ENCODE measurements around the gene BRMS1.

Gene BRMS1

DNA sequence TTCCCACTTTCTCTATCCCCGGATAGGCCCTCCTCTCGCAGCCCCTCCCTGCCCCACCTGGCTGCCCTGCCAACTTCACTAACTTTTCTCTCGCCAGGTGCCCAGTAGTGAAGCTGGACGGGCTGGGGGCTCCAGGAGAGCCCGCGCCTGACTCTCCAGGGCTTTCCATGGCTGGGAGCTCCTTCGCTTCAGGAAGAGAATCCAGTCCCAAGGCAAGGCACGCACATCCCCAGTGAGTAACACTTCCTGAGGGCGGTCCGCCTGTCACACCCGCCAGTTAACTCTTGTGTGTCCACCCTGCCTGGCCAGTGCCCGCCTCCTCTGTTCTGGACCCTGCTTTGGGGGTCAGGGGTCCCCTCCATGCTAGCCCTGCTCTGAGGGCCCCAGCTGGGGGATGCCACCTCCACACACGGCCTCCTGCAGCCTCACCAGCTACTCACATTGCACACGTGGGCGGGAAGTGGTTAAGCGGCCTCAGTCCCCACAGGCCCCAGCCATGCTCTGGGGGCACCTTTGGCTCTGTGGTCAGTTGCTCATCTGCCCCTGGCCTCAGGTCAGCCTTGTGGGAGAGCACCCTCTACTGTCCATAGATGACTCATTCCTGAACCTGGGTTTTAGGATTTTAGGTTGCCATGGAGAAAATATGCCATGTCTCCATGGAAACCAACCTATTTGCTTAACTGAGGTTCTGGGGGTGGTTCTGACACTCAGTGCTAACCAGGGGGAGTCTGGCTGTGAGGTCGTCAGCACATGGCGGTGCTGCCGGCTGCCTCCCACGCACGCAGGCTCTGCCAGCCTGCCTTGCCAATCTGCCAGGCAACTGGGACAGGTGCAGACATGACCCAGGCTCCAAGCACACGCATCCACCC lies 8.4 kb downstream of the BRMS1 start, which contains the start of gene RIN1:
Gene RIN1 (minus strand): TSS at position 201 of the 869 bp plus-strand sequence. CDS start 32 bp downstream, at position 169.
- DNase-seq (ENCODE audit: low read depth in 3 of 3) = no peak

- no peak for DNase-seq (ENCODE audit: low read depth in 3 of 3)
These were observed 9.2 kb downstream of the BRMS1 start for GRCh38 chr11:66335531-66336233.

DNA sequence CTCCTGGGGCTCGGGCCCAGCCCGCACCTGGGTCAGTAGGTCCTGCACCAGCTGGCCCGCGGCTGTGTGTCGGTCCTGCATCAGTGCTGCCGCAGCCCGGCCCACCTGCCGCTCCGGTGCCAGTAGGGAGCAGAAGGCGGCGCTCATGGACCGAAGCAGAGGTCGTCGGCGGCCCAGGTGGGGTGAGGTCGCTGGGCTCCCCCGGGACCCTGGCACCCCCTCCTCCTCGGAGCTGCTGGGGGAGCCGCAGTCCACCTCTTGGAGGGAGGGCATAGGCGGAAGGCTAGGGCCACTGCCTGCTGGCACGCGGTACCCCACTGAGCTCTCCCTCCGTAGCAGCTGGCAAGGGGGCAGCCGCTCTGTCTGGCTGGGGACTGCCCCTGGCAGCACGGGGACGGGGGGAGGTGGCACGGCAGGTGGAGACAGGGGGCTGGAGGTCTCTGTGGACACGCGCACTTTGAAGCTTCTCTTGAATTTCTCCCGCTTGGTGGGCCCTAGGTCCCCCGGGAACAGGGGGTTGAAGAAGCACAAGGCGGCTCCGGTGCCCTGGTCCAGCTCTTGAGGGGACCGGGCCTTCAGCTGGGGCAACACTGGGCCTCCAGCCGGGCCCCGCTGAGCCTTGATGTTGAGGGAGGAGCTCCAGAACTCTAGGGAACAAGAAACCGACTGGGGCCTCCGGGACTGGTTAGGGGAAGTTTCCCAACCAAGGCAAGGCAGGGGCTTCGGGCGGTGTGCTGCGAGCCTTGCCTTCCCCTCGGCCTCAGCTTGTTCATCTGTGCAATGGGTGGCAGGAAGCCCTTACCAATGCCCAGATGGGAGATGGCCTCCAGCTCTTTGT lies 10.1 kb downstream of the BRMS1 start:
- DNase-seq (ENCODE audit: low read depth in 3 of 3) = no peak

- no peak for DNase-seq (ENCODE audit: low read depth in 3 of 3)
These were observed 10.9 kb downstream of the BRMS1 start for GRCh38 chr11:66333896-66334604.

DNA sequence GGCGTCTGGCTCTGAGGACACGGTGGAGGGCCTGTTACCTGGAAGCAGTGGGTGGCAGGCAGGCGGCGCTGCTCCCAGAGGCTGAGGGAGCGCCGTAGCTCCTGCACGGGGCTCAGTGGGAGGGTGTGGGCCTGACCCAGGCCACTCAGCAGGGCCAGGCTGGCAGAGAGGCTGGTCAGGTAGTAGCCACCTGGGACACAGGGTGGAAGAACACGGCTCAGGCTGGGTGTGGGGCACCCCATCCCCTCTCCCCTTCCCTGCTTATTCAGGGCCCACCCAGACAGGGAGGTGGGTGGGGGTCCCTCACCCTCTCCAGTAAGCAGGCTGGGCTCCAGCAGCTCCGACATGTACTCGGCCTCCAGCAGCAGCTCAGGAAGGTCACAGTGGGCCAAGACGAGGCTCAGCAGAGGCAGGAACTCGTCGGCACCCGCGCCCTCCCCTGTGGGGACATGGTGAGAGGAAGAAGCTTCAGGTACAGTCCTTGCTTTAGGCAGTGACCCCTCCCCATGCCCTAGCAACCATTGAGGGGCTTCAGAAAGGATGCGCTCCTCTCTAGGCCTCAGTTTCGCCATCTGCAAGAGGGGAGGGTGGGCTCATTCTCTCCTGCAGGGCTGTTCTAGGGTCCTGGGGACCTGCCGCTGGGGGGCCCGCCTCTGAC lies 11.6 kb downstream of the BRMS1 start:
- no peak for DNase-seq (ENCODE audit: low read depth in 3 of 3)

DNA sequence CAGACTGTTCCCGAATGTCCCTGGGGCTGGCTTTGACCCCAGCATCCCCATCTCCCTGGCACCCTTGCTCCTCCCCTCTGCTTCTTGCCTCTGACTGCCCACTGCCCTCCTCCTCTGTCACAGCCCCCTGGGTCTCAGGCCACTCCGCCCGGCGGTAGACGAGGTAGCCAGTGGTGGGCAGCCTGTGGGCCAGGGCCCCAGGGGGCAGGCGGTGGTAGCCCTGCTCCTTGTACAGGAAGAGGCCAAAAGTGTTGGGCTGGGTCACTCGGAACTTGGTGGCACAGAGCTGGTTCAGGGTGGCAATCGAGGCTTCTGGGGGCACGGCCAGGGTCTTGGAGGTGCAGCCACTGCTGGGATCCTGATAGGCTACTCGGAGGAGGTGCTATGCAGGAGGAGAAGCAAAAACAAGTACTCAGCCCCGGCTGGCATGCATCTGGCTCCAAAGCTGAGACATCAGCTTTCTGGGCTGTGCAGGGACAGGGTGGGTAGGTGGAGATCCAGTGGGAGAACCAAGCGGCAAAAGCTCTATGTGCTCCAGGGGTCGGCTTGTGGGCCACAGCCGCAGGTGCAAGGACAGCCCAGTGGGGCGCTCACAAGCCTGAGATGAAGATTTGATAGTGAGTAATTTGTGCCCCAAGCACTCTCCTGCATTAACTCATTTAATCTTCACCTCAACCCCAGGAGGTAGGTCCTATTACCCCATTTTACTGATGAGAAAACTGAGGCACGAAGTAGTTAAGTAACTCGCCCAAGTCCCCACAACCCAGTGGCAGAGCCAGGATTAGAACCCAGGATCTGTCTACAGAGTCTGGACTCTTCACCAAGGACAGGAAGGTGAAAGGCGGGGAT lies 12.3 kb downstream of the BRMS1 start:
- DNase-seq (ENCODE audit: low read depth in 3 of 3) = no peak

DNA sequence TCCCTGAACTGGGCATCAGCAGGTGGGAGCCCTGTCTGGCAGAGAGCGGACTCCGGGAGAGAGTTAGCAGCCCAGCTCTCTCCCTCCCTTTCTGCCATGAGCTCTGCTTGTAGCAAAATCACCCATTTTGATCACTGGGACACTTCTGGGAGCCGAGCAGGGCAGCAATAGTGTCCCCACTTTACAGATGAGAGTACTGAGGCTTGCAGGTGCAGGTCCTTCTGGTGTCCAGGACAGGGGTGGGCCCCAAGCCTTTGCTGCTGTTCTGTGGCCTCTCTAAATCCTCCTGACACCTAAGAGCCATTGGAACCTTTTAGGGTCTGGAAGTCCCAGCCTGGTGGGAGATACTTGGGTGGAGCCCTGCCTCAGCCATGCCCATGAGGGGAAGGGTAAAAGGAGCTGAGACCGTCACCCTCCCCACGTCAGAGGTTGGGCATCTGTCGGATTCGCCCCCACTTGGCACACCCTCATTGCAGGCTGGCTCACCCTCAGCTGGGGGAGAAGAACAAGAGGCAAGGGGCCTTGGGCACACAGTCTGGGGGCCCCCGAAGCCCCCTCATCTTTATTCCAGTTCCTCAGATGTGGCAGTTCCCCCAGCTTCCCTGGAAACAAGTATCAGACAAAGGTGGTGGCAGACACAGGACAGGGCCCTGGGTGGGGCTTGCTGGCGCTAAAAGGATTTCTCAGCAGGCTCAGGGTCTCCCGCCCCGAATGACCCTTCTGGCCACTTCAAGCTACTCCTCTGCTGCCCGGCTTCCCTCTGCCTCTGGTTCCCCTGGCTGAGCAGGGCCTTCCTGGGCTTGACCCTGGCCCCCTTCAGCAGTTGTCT lies 13.1 kb downstream of the BRMS1 start:
- DNase-seq (ENCODE audit: low read depth in 3 of 3) = no peak

GRCh38 chr11:66330931-66331330 lies 14.0 kb downstream of the BRMS1 start:
- no peak for DNase-seq (ENCODE audit: low read depth in 3 of 3)

- no peak for DNase-seq (ENCODE audit: low read depth in 3 of 3)
These were observed 15.7 kb downstream of the BRMS1 start for GRCh38 chr11:66329165-66329673.

- DNase-seq (ENCODE audit: low read depth in 3 of 3) = peak; percentile 61 to 69 (median 67)
These were observed 16.4 kb downstream of the BRMS1 start for GRCh38 chr11:66328302-66329144.

DNA sequence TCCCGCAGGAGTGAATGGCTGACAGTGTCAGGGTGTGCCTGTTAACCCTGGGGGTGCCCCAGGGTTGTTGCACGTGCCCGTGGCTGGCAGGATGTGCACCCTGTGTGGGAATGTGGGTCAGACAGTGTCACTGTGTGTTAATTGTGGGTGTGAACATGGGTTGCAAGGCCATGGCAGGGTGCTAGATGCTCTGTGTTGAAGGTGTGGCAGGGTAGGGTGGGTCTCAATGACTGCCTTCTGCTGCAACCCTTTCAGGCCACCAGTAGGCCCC lies 16.9 kb downstream of the BRMS1 start:
- no peak for DNase-seq (ENCODE audit: low read depth in 3 of 3)

DNA sequence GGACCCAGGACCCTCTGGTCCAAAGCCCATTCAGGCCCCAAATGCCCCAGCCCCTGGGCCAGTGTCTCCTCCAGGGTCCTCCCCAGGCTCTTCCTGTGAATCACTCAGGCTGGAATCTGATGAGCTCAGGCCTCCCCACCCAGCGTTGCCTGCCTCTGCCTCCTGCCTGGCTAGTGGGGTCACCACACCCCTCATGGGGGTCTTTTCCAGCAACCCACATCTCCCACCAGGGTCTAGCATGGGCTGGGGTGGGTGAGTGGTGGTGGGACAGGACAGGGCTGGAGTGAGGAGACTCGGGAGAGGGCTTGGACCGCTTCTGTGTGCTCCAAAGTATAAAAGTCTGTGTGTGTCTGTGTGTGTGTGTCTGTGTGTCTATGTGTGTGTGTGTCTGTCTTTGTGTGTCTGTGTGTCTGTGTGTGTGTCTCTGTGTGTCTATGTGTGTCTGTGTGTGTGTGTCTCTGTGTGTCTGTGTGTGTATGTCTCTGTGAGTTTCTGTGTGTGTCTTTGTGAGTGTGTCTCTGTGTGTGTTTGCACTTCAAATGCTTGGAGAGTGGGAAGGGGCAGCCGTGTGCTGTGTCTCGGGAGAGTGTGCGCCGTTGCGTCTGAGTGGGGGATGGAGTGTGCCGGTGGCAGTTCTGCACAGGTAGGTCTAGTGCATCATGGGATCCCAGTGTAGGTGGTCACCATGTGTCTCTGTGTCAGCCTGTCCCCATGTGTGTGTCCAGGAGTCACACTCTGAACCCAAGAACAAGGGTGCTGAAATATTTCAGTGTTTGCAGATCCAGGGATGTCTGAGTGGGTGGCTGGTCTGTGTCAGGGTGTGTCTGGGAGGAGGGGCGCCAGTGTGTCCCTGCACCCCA lies 17.5 kb downstream of the BRMS1 start:
- DNase-seq (ENCODE audit: low read depth in 3 of 3) = no peak

DNA sequence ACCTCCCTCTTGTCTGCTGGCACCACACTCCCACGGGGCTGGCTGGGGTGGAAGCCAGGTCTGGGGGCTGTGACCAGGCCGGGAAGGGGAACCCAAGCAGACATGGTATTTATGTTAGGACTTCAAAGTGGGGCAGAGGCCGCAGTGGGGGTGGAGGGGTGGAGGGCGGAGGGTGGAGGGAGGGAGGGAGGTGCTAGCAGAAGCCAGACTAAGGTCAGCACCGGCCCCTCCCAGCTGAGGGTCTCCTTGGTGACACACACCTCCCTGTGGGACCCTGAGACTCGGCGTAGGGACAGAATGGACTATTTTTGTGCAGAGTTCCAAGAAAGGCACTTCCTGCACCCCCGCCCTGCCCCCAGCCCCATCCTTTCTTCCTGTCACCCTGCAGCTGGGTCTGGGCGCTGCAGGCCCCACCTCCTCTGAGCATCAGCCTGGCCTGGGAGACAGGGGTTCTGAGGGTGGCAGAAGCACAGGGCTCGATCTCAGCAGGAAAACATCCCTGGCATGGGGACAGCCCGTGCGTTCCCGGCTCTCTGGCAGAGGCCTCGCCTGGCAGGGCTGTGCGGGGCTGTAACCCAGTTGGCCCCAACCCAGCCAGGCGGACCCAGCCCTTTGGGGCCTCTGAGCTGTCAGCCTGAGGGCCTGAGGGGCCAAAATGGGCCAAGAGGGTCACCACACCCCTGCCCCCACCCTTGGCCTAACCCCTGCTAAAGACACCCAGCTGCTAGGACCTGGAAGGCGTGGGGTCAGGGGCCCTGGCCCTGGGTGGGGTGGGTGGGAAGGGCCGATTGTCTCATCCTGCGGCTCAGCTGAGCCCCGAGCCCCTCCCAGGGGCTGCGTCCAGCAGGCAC lies 18.4 kb downstream of the BRMS1 start:
- no peak for DNase-seq (ENCODE audit: low read depth in 3 of 3)

DNA sequence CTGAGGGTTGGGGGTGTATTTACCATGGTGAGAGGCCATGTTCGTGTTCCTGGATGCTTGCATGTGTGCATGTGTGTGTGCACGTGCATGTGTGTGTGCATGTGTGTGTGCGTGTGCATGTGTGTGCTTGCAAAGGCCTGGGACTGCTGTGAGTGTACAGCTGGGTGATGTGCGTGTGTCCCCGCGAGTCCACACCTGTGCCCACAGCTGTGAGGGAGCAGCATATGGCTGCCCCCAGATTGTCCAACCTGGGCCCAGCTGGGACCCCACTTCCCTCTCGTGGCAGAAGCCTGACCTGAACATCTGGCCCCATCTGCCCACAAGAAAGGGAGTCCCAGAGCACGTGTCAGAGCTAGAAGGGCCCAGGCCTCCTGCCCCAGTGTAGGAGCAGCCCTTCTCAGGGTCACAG lies 19.6 kb downstream of the BRMS1 start:
- DNase-seq (ENCODE audit: low read depth in 3 of 3) = no peak

DNA sequence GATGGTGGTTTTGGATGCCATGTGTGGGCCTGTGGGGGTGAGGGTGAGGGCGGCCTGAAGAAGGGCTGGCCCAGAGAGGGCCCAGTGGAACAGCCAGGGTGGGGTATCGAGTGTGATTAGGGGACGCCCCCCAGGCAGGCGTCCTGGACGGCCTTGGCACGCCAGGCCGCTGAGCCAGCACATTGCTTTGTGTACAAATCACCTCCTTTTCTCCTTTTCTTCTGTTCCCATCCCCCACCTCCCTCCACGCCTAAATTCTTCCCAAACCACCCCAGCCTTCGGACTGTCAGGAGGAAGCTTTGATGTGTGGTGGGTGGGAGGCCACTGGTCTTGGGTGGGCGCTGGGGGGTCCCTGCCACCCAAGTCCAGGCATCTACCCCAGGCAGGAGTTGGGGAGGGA lies 20.2 kb downstream of the BRMS1 start:
- no peak for DNase-seq (ENCODE audit: low read depth in 3 of 3)

DNA sequence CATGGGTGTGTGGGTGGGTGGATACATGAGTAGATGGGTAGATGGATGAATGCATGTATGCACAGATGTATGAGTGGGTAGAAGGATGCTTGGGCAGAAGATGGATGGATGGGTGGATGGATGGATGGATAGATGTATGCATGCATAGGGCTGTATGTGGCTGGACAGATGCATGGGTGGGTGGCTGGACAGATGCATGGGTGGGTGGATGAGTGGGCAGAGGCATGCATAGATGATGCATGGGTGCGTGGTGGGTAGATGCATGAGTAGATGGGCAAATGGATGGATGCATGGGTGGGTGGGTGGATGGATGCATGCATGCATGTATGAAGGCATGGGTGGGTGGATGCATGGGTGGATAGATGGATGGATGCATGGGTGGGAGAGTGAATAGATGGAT lies 21.2 kb downstream of the BRMS1 start:
- DNase-seq (ENCODE audit: low read depth in 3 of 3) = no peak
